Measurements from ENCODE around the gene ALG14. TPM values are rescaled to one million over a fixed set of nuclear protein-coding genes. Genes with fewer than 3 reads are reported as not detected.

The ALG14 gene
- total RNA-seq, 1 experiment from 2014 or later: 13.0 TPM

GRCh38 chr1:95027046-95027445 is 45.7 kb downstream of the ALG14 start:
- Mint-ChIP-seq H3K9me3 (ENCODE audit: unreplicated experiment) (no peaks in the 10 kb centered on the region), H3K36me3 (ENCODE audit: insufficient read depth, unreplicated experiment) (no peaks in the 10 kb centered on the region), H3K27me3 (ENCODE audit: insufficient read depth, unreplicated experiment) (no peaks in the 10 kb centered on the region), H3K27ac (ENCODE audit: low read depth, unreplicated experiment) (no peak overlapping the region), H3K4me1 (ENCODE audit: insufficient read depth, unreplicated experiment) (peaks cover 6% of the 10 kb centered on the region), H3K4me3 (ENCODE audit: unreplicated experiment) (no peak overlapping the region)
- ChIA-PET POLR2A (interaction anchor here (0.6 kb wide), 1 partner anchor 175 kb away, joined by 3 read pairs; no protein-coding TSS in a partner anchor), CTCF (interaction anchor here (0.6 to 1.3 kb wide), 2 partner anchors 173 to 174 kb away, joined by 3 to 4 read pairs; no protein-coding TSS in a partner anchor)
- intact Hi-C loops (cut with micrococcal nuclease): no loop called here
- BruUV-seq (replicated peaks): no TSS peak
- TF ChIP-seq CTCF (IDR thresholded peaks at IDR 0.05; ENCODE audit: unreplicated experiment): no peak
- no peak for DNase-seq (ENCODE audit: unreplicated experiment)

GRCh38 chr1:95023399-95024043 is 49.2 kb downstream of the ALG14 start:
- TF ChIP-seq CTCF (IDR thresholded peaks at IDR 0.05; ENCODE audit: unreplicated experiment): no peak
- Mint-ChIP-seq H3K4me1 (ENCODE audit: insufficient read depth, unreplicated experiment) (peaks cover 18% of the 10 kb centered on the region), H3K36me3 (ENCODE audit: insufficient read depth, unreplicated experiment) (no peaks in the 10 kb centered on the region), H3K27ac (ENCODE audit: low read depth, unreplicated experiment) (peak overlapping the region; percentile 39), H3K27me3 (ENCODE audit: insufficient read depth, unreplicated experiment) (no peaks in the 10 kb centered on the region), H3K9me3 (ENCODE audit: unreplicated experiment) (no peaks in the 10 kb centered on the region), H3K4me3 (ENCODE audit: unreplicated experiment) (no peak overlapping the region)
- ChIA-PET CTCF (interaction anchor here (0.8 to 4.8 kb wide), 5 partner anchors 18 to 173 kb away, joined by 3 to 42 read pairs (median 7); no protein-coding TSS in a partner anchor), POLR2A (interaction anchor here (0.6 to 1.3 kb wide), 6 partner anchors 13 to 178 kb away, joined by 3 to 5 read pairs (median 4); partner anchors contain the start of gene ALG14)
- peak; percentile 61 for DNase-seq (ENCODE audit: unreplicated experiment)
- intact Hi-C loops (cut with micrococcal nuclease): no loop called here
- BruUV-seq (replicated peaks): no TSS peak

- H3K27ac Mint-ChIP-seq (ENCODE audit: low read depth, unreplicated experiment): no peak overlapping the region
- CTCF ChIA-PET: interaction anchor here (1.9 to 4.8 kb wide), 2 partner anchors 18 to 168 kb away, joined by 14 to 42 read pairs; no protein-coding TSS in a partner anchor
- H3K4me1 Mint-ChIP-seq (ENCODE audit: insufficient read depth, unreplicated experiment): peaks cover 26% of the 10 kb centered on the region
- no TSS peak for BruUV-seq (replicated peaks)
- no peak overlapping the region for H3K4me3 Mint-ChIP-seq (ENCODE audit: unreplicated experiment)
- no peaks in the 10 kb centered on the region for H3K27me3 Mint-ChIP-seq (ENCODE audit: insufficient read depth, unreplicated experiment)
- DNase-seq (ENCODE audit: unreplicated experiment): no peak
- no peaks in the 10 kb centered on the region for H3K9me3 Mint-ChIP-seq (ENCODE audit: unreplicated experiment)
- POLR2A ChIA-PET: interaction anchor here (1.0 to 1.1 kb wide), 3 partner anchors 11 to 71 kb away, joined by 3 to 4 read pairs (median 4); no protein-coding TSS in a partner anchor
- intact Hi-C loops (cut with micrococcal nuclease): no loop called here
- TF ChIP-seq CTCF (IDR thresholded peaks at IDR 0.05; ENCODE audit: unreplicated experiment): no peak
- no peaks in the 10 kb centered on the region for H3K36me3 Mint-ChIP-seq (ENCODE audit: insufficient read depth, unreplicated experiment)
These were observed 50.2 kb downstream of the ALG14 start for GRCh38 chr1:95022644-95022926.

- POLR2A ChIA-PET: interaction anchor here (0.6 to 1.1 kb wide), 4 partner anchors 10 to 124 kb away, joined by 3 to 4 read pairs (median 4); no protein-coding TSS in a partner anchor
- Mint-ChIP-seq H3K36me3 (ENCODE audit: insufficient read depth, unreplicated experiment) (no peaks in the 10 kb centered on the region), H3K4me3 (ENCODE audit: unreplicated experiment) (no peak overlapping the region), H3K27ac (ENCODE audit: low read depth, unreplicated experiment) (peak overlapping the region; percentile 21), H3K27me3 (ENCODE audit: insufficient read depth, unreplicated experiment) (no peaks in the 10 kb centered on the region), H3K9me3 (ENCODE audit: unreplicated experiment) (no peaks in the 10 kb centered on the region), H3K4me1 (ENCODE audit: insufficient read depth, unreplicated experiment) (peaks cover 26% of the 10 kb centered on the region)
- intact Hi-C loops (cut with micrococcal nuclease): no loop called here
- no TSS peak for BruUV-seq (replicated peaks)
- no peak for TF ChIP-seq CTCF (IDR thresholded peaks at IDR 0.05; ENCODE audit: unreplicated experiment)
- CTCF ChIA-PET: interaction anchor here (0.7 to 4.8 kb wide), 3 partner anchors 19 to 167 kb away, joined by 3 to 42 read pairs (median 14); no protein-coding TSS in a partner anchor
- DNase-seq (ENCODE audit: unreplicated experiment): no peak
These were observed 50.7 kb downstream of the ALG14 start for GRCh38 chr1:95021805-95022643.
